ENCODE data around the gene COL24A1. TPM values are rescaled to one million over a fixed set of nuclear protein-coding genes. Genes with fewer than 3 reads are reported as not detected.

Gene COL24A1
- total RNA-seq, 1 donor from 2014 or later, result 1.1 TPM

DNA sequence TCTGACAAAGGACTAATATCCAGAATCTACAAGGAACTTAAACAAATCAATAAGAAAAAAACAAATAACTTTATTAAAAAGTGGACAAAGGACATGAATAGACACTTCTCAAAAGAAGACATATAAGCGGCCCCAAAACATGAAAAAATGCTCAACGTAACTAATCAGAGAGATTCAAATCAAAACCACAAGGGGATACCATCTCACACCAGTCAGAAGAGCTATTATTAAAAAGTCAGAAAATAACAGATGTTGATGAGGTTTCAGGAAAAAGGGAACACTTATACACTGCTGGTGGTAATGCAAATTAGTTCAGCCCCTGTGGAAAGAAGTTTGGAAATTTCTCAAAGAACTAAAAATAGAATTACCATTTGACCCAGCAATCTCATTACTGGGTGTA, 102.2 kb downstream of the COL24A1 start:
- Histone ChIP-seq H3K4me3 (no peak overlapping the region), H3K27ac (no peak overlapping the region), H3K36me3 (no peaks in the 10 kb centered on the region), H3K4me1 (no peaks in the 10 kb centered on the region), H3K9me3 (no peaks in the 10 kb centered on the region), H3K27me3 (ENCODE audit: low read depth) (no peaks in the 10 kb centered on the region)
- intact Hi-C loops (cut with DNase I), result no loop called here
- DNase-seq (no peak), ATAC-seq (no peak)
- TF ChIP-seq, protein P1, sequence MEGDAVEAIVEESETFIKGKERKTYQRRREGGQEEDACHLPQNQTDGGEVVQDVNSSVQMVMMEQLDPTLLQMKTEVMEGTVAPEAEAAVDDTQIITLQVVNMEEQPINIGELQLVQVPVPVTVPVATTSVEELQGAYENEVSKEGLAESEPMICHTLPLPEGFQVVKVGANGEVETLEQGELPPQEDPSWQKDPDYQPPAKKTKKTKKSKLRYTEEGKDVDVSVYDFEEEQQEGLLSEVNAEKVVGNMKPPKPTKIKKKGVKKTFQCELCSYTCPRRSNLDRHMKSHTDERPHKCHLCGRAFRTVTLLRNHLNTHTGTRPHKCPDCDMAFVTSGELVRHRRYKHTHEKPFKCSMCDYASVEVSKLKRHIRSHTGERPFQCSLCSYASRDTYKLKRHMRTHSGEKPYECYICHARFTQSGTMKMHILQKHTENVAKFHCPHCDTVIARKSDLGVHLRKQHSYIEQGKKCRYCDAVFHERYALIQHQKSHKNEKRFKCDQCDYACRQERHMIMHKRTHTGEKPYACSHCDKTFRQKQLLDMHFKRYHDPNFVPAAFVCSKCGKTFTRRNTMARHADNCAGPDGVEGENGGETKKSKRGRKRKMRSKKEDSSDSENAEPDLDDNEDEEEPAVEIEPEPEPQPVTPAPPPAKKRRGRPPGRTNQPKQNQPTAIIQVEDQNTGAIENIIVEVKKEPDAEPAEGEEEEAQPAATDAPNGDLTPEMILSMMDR (IDR thresholded peaks at IDR 0.05), result no peak

DNA sequence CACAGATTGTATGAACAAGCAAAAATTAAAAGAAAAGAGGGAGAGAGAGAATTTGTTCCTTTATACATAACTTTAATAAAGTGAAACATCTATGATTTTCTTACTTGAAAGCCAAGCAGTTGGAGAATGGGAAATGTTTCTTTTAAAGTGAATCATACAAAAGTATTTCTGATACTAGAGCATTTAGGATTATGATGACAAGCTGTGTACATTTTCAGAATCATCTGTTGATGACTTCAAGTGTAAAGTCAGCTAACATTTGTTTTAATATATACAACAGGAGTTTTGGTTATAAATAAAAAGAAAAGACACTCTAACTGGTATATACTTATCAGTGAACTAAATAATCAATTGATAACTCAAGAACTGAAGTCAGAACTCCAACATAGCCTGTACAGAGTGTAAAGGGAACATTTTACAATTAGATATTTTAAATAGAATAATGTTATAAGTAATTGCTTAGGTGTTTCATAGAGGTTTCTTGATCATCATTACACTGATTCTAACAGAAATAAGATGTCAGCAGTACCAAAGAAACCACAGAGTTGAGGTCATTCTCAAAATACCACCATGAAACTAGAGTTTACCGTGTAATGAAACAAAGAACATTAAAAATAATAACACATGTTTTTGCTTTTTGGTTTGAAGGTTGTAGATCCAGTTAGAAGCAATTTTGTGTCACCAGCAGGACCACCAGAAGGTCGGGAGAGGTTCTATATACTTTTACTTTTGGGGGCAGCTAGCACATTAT, 103.4 kb downstream of the COL24A1 start:
- intact Hi-C loops (cut with DNase I), result no loop called here
- no peak for DNase-seq

DNA sequence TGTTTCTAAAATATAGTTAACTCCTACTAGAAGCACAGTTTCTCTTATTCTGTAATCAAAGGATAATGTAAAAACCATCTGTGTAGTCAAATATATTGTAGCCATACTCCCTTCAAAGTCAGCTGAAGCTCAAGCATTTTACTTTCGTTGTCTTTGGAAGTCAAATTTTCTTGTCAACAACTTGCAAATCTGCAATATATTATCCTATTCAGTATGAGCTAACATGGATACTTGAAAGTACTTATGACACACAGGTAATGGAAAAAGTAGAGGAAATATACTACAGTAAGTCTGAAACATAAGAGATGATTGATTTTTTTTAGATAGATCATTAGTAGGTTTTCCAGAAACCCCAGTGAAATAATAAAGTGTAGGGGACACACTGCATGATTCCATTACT, 121.5 kb downstream of the COL24A1 start:
- H3K27me3 ChIP-seq (ENCODE audit: low read depth), result no peaks in the 10 kb centered on the region
- intact Hi-C loops (cut with DNase I), result no loop called here
- H3K36me3 ChIP-seq, result no peaks in the 10 kb centered on the region
- H3K4me3 ChIP-seq, result no peak overlapping the region
- TF ChIP-seq, protein P1 (IDR thresholded peaks at IDR 0.05), result no peak
- H3K4me1 ChIP-seq, result no peaks in the 10 kb centered on the region
- no peaks in the 10 kb centered on the region for H3K9me3 ChIP-seq
- ATAC-seq (no peak), DNase-seq (no peak)
- no peak overlapping the region for H3K27ac ChIP-seq

More for the DNA sequence above, 103.4 kb downstream of the COL24A1 start:
- TF ChIP-seq, protein P1 (IDR thresholded peaks at IDR 0.05), result no peak
- Histone ChIP-seq H3K27ac (no peak overlapping the region), H3K36me3 (no peaks in the 10 kb centered on the region), H3K4me3 (no peak overlapping the region), H3K27me3 (ENCODE audit: low read depth) (no peaks in the 10 kb centered on the region), H3K4me1 (no peaks in the 10 kb centered on the region), H3K9me3 (no peaks in the 10 kb centered on the region)
- no peak for ATAC-seq

GRCh38 chr1:86030180-86030579, 126.4 kb downstream of the COL24A1 start:
- no peaks in the 10 kb centered on the region for H3K9me3 ChIP-seq
- TF ChIP-seq, protein P1 (IDR thresholded peaks at IDR 0.05), result no peak
- ATAC-seq, result no peak
- H3K27ac ChIP-seq, result no peak overlapping the region
- H3K36me3 ChIP-seq, result no peaks in the 10 kb centered on the region
- H3K4me3 ChIP-seq, result no peak overlapping the region
- no peaks in the 10 kb centered on the region for H3K27me3 ChIP-seq (ENCODE audit: low read depth)
- H3K4me1 ChIP-seq, result no peaks in the 10 kb centered on the region
- intact Hi-C loops (cut with DNase I), result no loop called here
- DNase-seq, result no peak

DNA sequence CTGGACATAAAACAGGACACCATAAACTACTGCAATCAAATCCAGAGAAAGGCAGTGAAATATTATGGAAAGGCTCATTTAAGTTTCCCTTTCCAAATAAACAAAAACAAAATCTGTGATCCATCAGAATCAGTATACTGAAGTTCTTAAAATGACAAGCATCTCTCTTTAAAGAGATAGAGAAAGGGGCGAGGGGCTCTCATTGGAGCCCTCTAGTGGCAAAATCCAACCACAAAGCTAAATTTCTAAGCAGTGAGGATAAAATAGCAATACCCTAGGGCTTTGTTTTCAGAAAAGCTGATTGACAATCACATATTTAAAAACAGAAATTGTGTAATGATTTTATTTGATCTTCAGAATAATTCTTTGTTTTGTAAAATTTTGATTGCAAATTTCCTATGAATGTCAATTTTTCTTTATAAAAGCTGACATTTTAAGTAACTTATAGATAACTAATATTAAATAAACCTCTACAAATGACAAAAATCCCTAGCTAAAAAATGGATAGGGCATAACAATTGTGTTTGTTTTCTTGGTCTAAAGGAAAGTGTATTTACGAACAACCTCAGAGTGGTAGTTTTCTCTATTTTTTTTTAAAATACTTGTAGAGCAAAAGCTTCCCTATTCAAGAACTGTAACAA, 138.2 kb downstream of the COL24A1 start:
- intact Hi-C loops (cut with DNase I), result no loop called here
- H3K9me3 ChIP-seq, result no peaks in the 10 kb centered on the region
- DNase-seq, result no peak

More for the DNA sequence above, 138.2 kb downstream of the COL24A1 start:
- Histone ChIP-seq H3K36me3 (no peaks in the 10 kb centered on the region), H3K4me1 (no peaks in the 10 kb centered on the region), H3K4me3 (no peak overlapping the region), H3K27me3 (ENCODE audit: low read depth) (no peaks in the 10 kb centered on the region), H3K27ac (no peak overlapping the region)
- no peak for ATAC-seq
- TF ChIP-seq, protein P1 (IDR thresholded peaks at IDR 0.05), result peak; percentile 71
